Prostate gland (tissue), 2 donors: ENCODE measurements around the gene SEMA4C.

Experiments
- POLR2AphosphoS5 ChIP-seq: sonication (generic); formaldehyde crosslinking; IDR thresholded peaks from one replicate; pipeline ENCODE4 v1.6.1; 2017; ENCODE audit warnings: antibody characterized with exemption
- TF ChIP-seq, protein P1 (sequence below), 4 experiments: fragments of 200-600 bp in 2 of 4; fragments of 450-650 bp in 2 of 4; sonication (generic) in 2 of 4; IDR thresholded peaks; 1 replicate in 3 of 4; 2 replicates in 1 of 4; pipeline ENCODE4 v1.5.1; 2016 to 2019; ENCODE audit warnings: antibody characterized with exemption in 4 of 4, mild to moderate bottlenecking in 2 of 4, moderate library complexity in 2 of 4

GRCh38 chr2:96839875-96840850 is 29.7 kb downstream of the SEMA4C start:
- TF ChIP-seq, protein P1, sequence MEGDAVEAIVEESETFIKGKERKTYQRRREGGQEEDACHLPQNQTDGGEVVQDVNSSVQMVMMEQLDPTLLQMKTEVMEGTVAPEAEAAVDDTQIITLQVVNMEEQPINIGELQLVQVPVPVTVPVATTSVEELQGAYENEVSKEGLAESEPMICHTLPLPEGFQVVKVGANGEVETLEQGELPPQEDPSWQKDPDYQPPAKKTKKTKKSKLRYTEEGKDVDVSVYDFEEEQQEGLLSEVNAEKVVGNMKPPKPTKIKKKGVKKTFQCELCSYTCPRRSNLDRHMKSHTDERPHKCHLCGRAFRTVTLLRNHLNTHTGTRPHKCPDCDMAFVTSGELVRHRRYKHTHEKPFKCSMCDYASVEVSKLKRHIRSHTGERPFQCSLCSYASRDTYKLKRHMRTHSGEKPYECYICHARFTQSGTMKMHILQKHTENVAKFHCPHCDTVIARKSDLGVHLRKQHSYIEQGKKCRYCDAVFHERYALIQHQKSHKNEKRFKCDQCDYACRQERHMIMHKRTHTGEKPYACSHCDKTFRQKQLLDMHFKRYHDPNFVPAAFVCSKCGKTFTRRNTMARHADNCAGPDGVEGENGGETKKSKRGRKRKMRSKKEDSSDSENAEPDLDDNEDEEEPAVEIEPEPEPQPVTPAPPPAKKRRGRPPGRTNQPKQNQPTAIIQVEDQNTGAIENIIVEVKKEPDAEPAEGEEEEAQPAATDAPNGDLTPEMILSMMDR (IDR thresholded peaks at IDR 0.05): no peak
- no peak for TF ChIP-seq POLR2AphosphoS5
